Measurements from ENCODE around the gene IL16. TPM values are rescaled to one million over a fixed set of nuclear protein-coding genes. Genes with fewer than 3 reads are reported as not detected.

The IL16 gene
- total RNA-seq, 3 donors from 2014 or later (not counting 1 experiment from before 2014, with no cell fraction given) = 98.1 to 153 (median 114) TPM

DNA sequence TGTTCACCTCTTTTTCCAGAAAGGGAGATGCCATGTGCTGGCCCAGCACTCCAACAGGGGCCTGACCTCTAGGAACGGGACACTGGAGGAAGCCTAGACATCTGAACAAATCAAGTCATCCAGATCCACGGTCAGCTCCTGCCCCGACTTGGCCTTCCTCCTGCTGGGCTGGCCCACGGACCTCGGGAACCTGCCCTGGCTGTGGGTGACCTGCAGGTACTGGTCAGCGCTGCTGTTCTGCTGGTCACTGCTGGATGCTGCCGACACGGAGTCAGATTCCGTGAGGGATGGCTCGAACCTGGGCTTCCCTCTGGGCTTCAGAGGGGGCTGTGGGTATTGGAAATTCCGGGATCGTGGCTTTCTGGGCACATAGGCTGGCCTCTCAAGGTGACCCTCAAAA, 135.6 kb downstream of the IL16 start:
- Histone ChIP-seq H3K27me3 (ENCODE audit: control insufficient read depth, insufficient read depth, low read length) (no peaks in the 10 kb centered on the region), H3K4me1 (ENCODE audit: control insufficient read depth, insufficient read depth, low read length) (no peaks in the 10 kb centered on the region), H3K36me3 (ENCODE audit: control insufficient read depth, insufficient read depth, low read length) (no peaks in the 10 kb centered on the region), H3K9me3 (ENCODE audit: control insufficient read depth, insufficient read depth, low read length) (no peaks in the 10 kb centered on the region), H3K4me3 (ENCODE audit: low read length) (no peak overlapping the region), H3K27ac (ENCODE audit: low read length) (no peak overlapping the region)
- H3K9me3 Mint-ChIP-seq = no peaks in the 10 kb centered on the region
- DNase-seq = no peak
- no peaks in the 10 kb centered on the region for H3K4me1 Mint-ChIP-seq
- H3K36me3 Mint-ChIP-seq = no peaks in the 10 kb centered on the region
- intact Hi-C loops (cut with micrococcal nuclease) = no loop called here
- H3K4me3 Mint-ChIP-seq = no peak overlapping the region
- no peaks in the 10 kb centered on the region for H3K27me3 Mint-ChIP-seq (ENCODE audit: low read depth in 2 of 2)
- ATAC-seq = no peak
- WGBS (ENCODE audit: insufficient coverage) = 97% methylated on average over 12 of the region's 12 CpGs
- TF ChIP-seq, protein P1, sequence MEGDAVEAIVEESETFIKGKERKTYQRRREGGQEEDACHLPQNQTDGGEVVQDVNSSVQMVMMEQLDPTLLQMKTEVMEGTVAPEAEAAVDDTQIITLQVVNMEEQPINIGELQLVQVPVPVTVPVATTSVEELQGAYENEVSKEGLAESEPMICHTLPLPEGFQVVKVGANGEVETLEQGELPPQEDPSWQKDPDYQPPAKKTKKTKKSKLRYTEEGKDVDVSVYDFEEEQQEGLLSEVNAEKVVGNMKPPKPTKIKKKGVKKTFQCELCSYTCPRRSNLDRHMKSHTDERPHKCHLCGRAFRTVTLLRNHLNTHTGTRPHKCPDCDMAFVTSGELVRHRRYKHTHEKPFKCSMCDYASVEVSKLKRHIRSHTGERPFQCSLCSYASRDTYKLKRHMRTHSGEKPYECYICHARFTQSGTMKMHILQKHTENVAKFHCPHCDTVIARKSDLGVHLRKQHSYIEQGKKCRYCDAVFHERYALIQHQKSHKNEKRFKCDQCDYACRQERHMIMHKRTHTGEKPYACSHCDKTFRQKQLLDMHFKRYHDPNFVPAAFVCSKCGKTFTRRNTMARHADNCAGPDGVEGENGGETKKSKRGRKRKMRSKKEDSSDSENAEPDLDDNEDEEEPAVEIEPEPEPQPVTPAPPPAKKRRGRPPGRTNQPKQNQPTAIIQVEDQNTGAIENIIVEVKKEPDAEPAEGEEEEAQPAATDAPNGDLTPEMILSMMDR (IDR thresholded peaks at IDR 0.05) = no peak
- H3K27ac Mint-ChIP-seq = no peak overlapping the region

DNA sequence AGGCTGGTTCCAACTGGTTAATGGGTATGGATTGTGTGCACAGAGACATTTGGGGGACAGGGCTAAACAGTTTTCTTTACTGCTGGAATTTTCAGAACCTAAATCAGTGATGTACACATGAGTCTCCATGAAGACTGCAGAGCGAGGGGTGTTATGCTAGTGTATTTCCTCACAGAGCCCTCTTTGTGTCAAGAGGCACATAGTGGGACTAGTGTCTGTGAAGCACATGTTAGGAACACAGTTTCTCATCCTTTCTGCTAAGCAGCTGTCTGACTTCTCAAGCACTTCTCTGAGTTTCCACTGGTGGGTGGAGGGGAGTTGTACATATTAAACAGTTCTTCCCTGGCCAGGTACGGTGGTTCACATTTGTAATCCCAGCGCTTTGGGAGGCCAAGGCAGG, 136.7 kb downstream of the IL16 start:
- Mint-ChIP-seq H3K9me3 (no peaks in the 10 kb centered on the region), H3K27ac (no peak overlapping the region), H3K27me3 (ENCODE audit: low read depth in 2 of 2) (no peaks in the 10 kb centered on the region), H3K36me3 (no peaks in the 10 kb centered on the region), H3K4me3 (no peak overlapping the region), H3K4me1 (no peaks in the 10 kb centered on the region)
- TF ChIP-seq, protein P1 (IDR thresholded peaks at IDR 0.05) = no peak
- ATAC-seq (no peak), DNase-seq (no peak)
- Histone ChIP-seq H3K4me1 (ENCODE audit: control insufficient read depth, insufficient read depth, low read length) (peaks cover 1% of the 10 kb centered on the region), H3K4me3 (ENCODE audit: low read length) (no peak overlapping the region), H3K27ac (ENCODE audit: low read length) (no peak overlapping the region), H3K36me3 (ENCODE audit: control insufficient read depth, insufficient read depth, low read length) (no peaks in the 10 kb centered on the region), H3K9me3 (ENCODE audit: control insufficient read depth, insufficient read depth, low read length) (no peaks in the 10 kb centered on the region), H3K27me3 (ENCODE audit: control insufficient read depth, insufficient read depth, low read length) (no peaks in the 10 kb centered on the region)
- 95% methylated on average over 3 of the region's 3 CpGs for WGBS (ENCODE audit: insufficient coverage)
- intact Hi-C loops (cut with micrococcal nuclease) = no loop called here

DNA sequence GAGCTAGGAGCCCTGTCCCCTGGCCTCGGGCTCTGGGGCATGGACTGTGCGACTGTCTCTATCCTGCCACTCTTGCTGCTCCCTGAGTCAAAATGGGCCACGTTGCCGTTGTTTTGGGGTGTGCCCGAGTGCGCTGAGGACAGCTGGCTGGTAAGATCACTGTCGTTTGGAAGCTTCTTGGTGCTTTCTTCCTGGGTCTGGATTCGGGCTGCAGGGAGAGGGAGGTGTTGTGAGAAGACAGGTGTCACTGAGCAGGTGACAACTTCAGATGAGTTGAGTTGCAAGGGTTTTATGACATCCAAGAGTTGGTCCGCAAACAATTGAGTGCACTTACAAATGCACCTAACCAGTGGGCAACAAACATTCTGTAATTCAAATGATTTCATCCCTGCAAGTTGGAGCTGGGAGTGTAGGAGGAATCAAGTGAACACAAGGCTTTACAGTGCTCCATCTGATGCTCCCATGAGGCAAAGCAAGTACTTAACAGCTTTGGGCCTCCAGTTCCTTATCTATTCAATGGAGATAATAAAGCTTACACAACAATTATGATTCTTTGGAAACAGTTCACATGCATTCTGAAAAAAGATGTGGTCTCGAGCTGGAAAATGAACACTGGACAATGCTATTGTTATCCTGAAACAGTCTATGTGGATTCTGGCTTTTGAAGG, 138.2 kb downstream of the IL16 start:
- no peaks in the 10 kb centered on the region for H3K9me3 Mint-ChIP-seq
- no peak for ATAC-seq
- no peaks in the 10 kb centered on the region for H3K36me3 Mint-ChIP-seq
- intact Hi-C loops (cut with micrococcal nuclease) = no loop called here
- Histone ChIP-seq H3K27me3 (ENCODE audit: control insufficient read depth, insufficient read depth, low read length) (no peaks in the 10 kb centered on the region), H3K27ac (ENCODE audit: low read length) (no peak overlapping the region), H3K36me3 (ENCODE audit: control insufficient read depth, insufficient read depth, low read length) (no peaks in the 10 kb centered on the region), H3K4me1 (ENCODE audit: control insufficient read depth, insufficient read depth, low read length) (peaks cover 4% of the 10 kb centered on the region), H3K4me3 (ENCODE audit: low read length) (no peak overlapping the region), H3K9me3 (ENCODE audit: control insufficient read depth, insufficient read depth, low read length) (no peaks in the 10 kb centered on the region)
- H3K27ac Mint-ChIP-seq = no peak overlapping the region
- TF ChIP-seq, protein P1 (IDR thresholded peaks at IDR 0.05) = no peak
- H3K27me3 Mint-ChIP-seq (ENCODE audit: low read depth in 2 of 2) = no peaks in the 10 kb centered on the region
- DNase-seq = no peak
- WGBS (ENCODE audit: insufficient coverage) = 90% methylated on average over 10 of the region's 10 CpGs
- H3K4me1 Mint-ChIP-seq = no peaks in the 10 kb centered on the region
- H3K4me3 Mint-ChIP-seq = no peak overlapping the region

DNA sequence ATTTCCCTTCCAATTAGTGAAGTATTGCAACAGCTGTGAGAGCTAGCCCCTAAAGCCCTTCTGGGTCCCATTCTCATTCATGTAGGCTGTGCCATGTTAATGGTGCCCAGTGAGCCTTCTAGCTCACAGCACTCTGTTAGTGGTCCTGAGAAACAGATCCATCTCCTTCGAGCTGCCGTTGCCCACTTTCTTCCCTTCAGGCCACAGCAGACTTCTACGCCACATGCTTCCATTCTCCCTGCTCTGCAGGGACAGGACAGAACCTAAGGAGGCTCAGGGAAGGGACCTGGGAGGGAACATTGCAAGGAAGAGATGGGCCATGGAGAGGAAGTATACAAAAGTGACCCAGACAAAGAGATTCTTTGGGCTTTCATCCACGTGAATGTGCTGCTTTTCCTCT, 139.0 kb downstream of the IL16 start:
- WGBS (ENCODE audit: insufficient coverage) = 97% methylated on average over 4 of the region's 4 CpGs
- H3K4me3 ChIP-seq (ENCODE audit: low read length) = no peak overlapping the region
- no peak for ATAC-seq
- DNase-seq = no peak
- H3K36me3 Mint-ChIP-seq = no peaks in the 10 kb centered on the region
- H3K27me3 ChIP-seq (ENCODE audit: control insufficient read depth, insufficient read depth, low read length) = no peaks in the 10 kb centered on the region
- H3K27ac Mint-ChIP-seq = no peak overlapping the region
- H3K9me3 ChIP-seq (ENCODE audit: control insufficient read depth, insufficient read depth, low read length) = no peaks in the 10 kb centered on the region
- peaks cover 0 to 4% of the 10 kb centered on the region in 2 donors for H3K27me3 Mint-ChIP-seq (ENCODE audit: low read depth in 2 of 2)
- TF ChIP-seq, protein P1 (IDR thresholded peaks at IDR 0.05) = no peak
- H3K9me3 Mint-ChIP-seq = no peaks in the 10 kb centered on the region
- peaks cover 4% of the 10 kb centered on the region for H3K4me1 ChIP-seq (ENCODE audit: control insufficient read depth, insufficient read depth, low read length)
- intact Hi-C loops (cut with micrococcal nuclease) = loop anchor here (1.0 kb wide), 1 partner anchor 60 kb away; no protein-coding TSS in a partner anchor
- no peak overlapping the region for H3K4me3 Mint-ChIP-seq
- H3K27ac ChIP-seq (ENCODE audit: low read length) = no peak overlapping the region
- H3K4me1 Mint-ChIP-seq = no peaks in the 10 kb centered on the region
- H3K36me3 ChIP-seq (ENCODE audit: control insufficient read depth, insufficient read depth, low read length) = no peaks in the 10 kb centered on the region

Data from natural killer cell (primary cell).